ENCODE data around the gene CHRM4. TPM values are rescaled to one million over a fixed set of nuclear protein-coding genes. Genes with fewer than 3 reads are reported as not detected.

The CHRM4 gene
- polyA plus RNA-seq, 1 experiment = 0.10 TPM

DNA sequence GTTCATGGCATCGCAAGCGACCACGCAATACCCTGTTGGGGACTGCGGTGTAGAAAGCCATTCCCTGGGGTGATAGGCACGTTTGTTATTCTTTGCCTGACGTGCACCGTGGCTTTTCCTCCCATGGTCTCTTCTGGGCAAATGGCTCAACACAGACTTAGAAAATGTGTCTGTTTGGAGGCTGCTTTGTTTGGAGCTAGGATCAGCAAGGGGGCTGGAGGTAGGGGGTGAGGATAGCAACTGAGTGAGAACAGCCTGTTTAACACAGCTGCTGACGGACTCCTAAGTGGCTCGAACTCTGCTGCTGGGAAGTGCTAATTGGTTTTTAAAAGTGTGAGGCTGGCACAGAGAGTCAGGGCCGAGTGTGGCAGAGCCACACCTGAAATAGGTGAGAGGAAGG lies 16.1 kb upstream of the CHRM4 start:
- Histone ChIP-seq H3K4me3 (ENCODE audit: low read depth, low read length) (no peak overlapping the region), H3K36me3 (ENCODE audit: control insufficient read depth, insufficient read depth, low read length) (peaks cover 20% of the 10 kb centered on the region), H3K27me3 (ENCODE audit: control insufficient read depth, insufficient read depth, low read length) (no peaks in the 10 kb centered on the region)
- TF ChIP-seq, protein P1, sequence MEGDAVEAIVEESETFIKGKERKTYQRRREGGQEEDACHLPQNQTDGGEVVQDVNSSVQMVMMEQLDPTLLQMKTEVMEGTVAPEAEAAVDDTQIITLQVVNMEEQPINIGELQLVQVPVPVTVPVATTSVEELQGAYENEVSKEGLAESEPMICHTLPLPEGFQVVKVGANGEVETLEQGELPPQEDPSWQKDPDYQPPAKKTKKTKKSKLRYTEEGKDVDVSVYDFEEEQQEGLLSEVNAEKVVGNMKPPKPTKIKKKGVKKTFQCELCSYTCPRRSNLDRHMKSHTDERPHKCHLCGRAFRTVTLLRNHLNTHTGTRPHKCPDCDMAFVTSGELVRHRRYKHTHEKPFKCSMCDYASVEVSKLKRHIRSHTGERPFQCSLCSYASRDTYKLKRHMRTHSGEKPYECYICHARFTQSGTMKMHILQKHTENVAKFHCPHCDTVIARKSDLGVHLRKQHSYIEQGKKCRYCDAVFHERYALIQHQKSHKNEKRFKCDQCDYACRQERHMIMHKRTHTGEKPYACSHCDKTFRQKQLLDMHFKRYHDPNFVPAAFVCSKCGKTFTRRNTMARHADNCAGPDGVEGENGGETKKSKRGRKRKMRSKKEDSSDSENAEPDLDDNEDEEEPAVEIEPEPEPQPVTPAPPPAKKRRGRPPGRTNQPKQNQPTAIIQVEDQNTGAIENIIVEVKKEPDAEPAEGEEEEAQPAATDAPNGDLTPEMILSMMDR (IDR thresholded peaks at IDR 0.05; ENCODE audit: insufficient read depth, low read depth, low read length) = no peak
- no peak for DNase-seq (ENCODE audit: low read depth)
- ChIA-PET POLR2A (no interaction called here), CTCF (no interaction called here)

DNA sequence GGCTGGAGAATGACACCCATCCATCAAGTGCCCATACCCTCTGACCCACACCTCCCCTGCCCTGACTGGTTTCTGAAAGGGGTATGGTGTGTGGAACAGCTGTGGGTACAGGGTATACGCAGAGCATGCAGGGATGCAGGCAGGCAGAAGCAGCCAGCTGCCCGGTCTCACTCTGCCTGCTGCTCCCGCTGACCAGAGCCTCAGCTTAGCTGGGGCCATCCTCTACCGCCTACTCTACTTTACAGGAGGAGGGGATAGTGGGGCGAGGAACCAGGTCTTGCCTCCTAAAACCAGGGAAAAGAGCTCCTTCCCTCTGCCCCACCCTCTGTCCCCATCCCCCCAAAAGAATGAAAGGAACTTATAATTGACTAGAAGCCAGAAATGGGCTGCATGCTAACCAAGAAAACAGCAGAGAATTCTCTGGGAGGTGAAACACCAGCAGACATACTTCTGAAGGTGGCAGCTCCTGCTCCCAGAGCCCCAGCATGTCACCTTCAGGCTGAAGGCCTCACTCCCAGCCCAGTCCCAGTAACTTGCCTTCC lies 13.0 kb upstream of the CHRM4 start:
- H3K36me3 ChIP-seq (ENCODE audit: control insufficient read depth, insufficient read depth, low read length) = peaks cover 19% of the 10 kb centered on the region
- no peaks in the 10 kb centered on the region for H3K27me3 ChIP-seq (ENCODE audit: control insufficient read depth, insufficient read depth, low read length)
- DNase-seq (ENCODE audit: low read depth) = no peak
- no peak overlapping the region for H3K4me3 ChIP-seq (ENCODE audit: low read depth, low read length)
- ChIA-PET CTCF (interaction anchor here (0.8 to 4.4 kb wide), 4 partner anchors 12 to 41 kb away, joined by 3 to 18 read pairs (median 11); partner anchors contain the start of gene CHRM4), POLR2A (no interaction called here)
- TF ChIP-seq, protein P1 (IDR thresholded peaks at IDR 0.05; ENCODE audit: insufficient read depth, low read depth, low read length) = no peak

DNA sequence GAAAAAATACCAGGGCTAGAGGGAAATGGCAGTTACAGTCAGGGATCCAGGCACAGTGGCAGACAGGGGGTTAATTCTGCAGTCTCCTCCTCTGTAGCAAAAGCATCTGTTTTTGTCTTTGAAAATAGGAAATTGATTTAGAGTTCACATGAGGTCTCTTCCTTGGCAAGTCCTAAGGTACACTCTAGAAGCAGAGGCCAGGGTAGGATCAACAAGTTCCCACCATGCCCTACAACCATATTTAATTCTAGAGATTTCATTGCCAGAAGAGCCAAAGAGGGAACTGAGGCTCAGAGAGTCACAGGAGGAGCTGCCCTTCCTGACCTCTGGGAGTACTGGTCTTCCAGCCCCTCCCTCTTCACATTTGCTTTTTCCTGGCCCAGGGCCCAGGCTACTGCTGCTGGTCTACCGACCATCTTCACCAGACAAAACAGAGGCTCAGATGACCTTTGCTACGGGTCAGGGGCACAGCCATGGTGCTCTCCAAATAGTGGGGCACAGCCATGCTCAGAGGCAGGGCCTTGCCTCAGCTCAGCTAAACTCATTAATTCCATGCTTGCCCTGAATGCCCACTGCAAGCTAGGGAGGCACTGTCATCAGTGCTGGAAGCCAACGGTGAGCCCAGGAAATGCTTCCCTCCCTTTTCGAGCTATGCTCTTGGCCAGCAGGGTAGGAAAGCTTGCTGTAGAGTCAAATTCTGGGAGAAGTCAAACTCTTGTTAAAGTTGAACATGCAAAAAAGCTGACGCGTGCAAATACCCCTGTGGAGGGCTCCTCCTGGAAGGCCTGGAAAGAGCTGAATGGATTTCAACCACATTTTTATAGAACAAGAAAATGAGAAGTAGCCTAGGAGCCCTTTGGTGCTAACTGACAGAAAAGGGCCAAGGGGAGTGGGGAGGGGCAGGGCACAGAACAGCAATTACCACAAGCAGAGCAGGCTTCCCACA lies 11.7 kb upstream of the CHRM4 start:
- DNase-seq (ENCODE audit: low read depth) = no peak
- ChIA-PET CTCF (interaction anchor here (1.0 to 4.4 kb wide), 2 partner anchors 14 to 20 kb away, joined by 4 to 15 read pairs; no protein-coding TSS in a partner anchor), POLR2A (no interaction called here)
- TF ChIP-seq, protein P1 (IDR thresholded peaks at IDR 0.05; ENCODE audit: insufficient read depth, low read depth, low read length) = no peak
- no peaks in the 10 kb centered on the region for H3K27me3 ChIP-seq (ENCODE audit: control insufficient read depth, insufficient read depth, low read length)
- H3K4me3 ChIP-seq (ENCODE audit: low read depth, low read length) = no peak overlapping the region
- peaks cover 15% of the 10 kb centered on the region for H3K36me3 ChIP-seq (ENCODE audit: control insufficient read depth, insufficient read depth, low read length)

DNA sequence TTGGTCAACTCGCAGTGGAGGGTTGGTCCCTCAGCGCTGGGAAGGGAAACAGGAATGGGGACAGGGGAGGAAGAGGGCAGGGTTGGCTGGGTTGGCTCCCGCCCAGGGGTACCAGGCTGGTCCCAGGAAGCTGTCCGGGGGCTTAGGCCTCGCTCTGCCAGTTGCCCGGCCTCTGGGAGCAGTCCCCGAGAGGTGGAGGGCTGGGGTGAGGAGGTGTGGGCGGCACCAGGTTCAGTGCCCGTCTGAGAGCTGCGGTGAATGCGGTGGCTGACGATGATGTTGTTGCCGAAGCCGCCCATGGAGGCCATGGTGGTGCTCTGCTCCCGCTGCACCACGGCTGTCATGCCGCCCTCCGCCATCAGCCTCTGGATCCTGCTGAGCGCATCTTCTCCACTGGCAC lies 6.0 kb upstream of the CHRM4 start:
- no peak overlapping the region for H3K4me3 ChIP-seq (ENCODE audit: low read depth, low read length)
- ChIA-PET CTCF (interaction anchor here (1.7 to 2.5 kb wide), 2 partner anchors 9 to 12 kb away, joined by 5 to 6 read pairs; no protein-coding TSS in a partner anchor), POLR2A (no interaction called here)
- H3K36me3 ChIP-seq (ENCODE audit: control insufficient read depth, insufficient read depth, low read length) = peaks cover 17% of the 10 kb centered on the region
- TF ChIP-seq, protein P1 (IDR thresholded peaks at IDR 0.05; ENCODE audit: insufficient read depth, low read depth, low read length) = no peak
- no peak for DNase-seq (ENCODE audit: low read depth)
- H3K27me3 ChIP-seq (ENCODE audit: control insufficient read depth, insufficient read depth, low read length) = no peaks in the 10 kb centered on the region

DNA sequence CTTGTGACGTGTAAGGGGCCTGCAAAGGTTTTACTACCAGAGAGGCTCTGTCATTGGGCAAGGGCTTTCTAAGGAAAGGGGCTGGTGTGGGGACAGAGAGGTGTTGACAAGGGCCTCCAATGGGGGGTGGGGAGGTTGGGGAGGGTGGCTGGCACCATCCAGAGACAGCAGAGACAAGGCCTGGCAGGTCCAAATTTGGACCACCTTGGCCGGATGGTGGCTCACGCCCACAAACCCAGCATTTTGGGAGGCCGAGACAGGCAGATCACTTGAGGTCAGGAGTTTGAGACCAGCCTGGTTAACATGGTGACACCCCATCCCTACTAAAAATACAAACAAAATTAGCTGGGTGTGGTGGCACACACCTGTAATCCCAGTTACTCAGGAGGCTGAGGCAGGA lies 2.2 kb upstream of the CHRM4 start:
- TF ChIP-seq, protein P1 (IDR thresholded peaks at IDR 0.05; ENCODE audit: insufficient read depth, low read depth, low read length) = no peak
- H3K4me3 ChIP-seq (ENCODE audit: low read depth, low read length) = no peak overlapping the region
- POLR2A ChIA-PET = no interaction called here
- H3K27me3 ChIP-seq (ENCODE audit: control insufficient read depth, insufficient read depth, low read length) = peaks cover 16% of the 10 kb centered on the region
- CTCF ChIA-PET = interaction anchor here (1.2 to 2.9 kb wide), 3 partner anchors 8 to 42 kb away, joined by 3 to 12 read pairs (median 7); no protein-coding TSS in a partner anchor
- peaks cover 13% of the 10 kb centered on the region for H3K36me3 ChIP-seq (ENCODE audit: control insufficient read depth, insufficient read depth, low read length)
- DNase-seq (ENCODE audit: low read depth) = no peak
